A172 (cell line): ENCODE data around the gene IFT22. TPM values are rescaled to one million over a fixed set of nuclear protein-coding genes. Genes with fewer than 3 reads are reported as not detected.
A peak's percentile ranks its signal among the peaks of the same experiment; 100 is the strongest.
"Not testable (repeated sequence)": the region's sequence is repeated elsewhere in the genome, so short reads cannot be mapped to it uniquely, and the experiment has no call there.

Experiments
- DNase-seq: peaks from one replicate; pipeline ENCODE4 v3.0.0-alpha.2; 2015; ENCODE audit warnings: low spot score
- total RNA-seq: library from RNA; depleted of rRNA; stranded (reverse); fragments of >200 nt; shearing (Covaris generic); gene quantifications from 2 replicates; pipeline ENCODE4 v1.2.3, GENCODE V29; 2014; rRNA removed

The IFT22 gene
- total RNA-seq, result 76.3 and 81.6 TPM in 2 replicates

DNA sequence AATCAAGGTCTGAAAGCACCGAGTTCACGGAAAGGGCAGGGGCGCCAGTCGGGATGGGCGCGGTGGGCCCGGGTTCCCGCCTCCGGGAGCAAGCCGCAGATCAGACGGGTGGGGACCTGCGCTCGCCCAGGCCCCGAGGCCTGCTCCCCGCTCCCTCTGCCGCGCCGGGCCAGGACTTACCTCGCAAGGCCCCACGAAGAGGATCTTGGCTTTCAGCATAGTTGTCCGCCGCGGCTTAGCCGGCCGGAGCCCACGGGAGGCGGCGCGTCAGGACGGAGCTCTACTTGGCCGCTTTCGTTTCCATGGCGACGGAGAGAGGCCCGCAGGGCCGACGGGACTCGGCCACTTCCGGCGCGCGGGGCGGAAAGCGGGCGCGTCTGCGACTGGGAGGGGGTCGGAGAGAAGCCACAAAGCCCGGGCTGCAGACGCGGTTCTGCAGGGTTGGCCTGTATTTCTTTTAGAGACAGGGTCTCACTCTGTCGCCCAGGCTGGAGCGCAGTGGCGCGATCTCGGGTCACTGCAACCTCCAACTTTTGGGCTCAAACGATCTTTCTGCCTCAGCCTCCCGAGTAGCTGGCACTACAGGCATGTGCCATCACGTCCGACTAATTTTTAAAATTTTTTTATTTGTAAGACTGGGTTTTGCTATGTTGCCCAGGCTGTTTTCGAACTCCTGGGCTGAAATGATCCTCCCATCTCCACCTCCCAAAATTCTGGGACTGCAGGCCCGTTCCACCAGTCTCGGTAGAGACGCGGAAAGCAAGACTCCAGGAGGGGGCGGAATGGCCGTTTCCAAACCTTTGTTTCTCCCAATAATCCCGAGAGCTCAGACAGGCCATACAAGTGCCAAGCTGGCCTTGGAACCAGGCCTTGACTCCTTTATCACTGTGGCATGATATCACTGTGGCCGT lies at the start of gene IFT22:
TSS of gene IFT22 (minus strand) at position 322 of the 911 bp plus-strand sequence. CDS start at position 219, 103 bp downstream.
- peak; percentile 79 for DNase-seq

DNA sequence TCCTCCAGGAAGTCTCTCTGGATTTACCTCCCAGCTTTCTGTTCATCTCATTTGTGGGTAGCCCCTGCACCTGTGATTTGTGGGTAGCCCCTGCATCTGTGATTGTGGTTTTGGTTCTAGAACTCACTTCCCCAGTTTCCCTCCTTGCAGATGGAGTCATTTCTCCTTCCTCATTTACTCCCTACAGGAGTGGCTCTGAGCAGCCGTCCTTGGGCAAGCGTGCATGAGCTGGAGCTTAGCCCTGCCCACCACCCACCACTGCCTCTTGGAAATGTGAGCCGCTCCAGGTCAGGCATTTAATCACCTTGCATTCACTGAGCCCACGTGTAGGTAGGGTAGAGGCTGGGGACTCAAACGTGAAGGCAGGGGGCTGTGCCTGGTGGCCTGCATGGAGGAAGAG lies 49.2 kb upstream of the IFT22 start:
- no peak for DNase-seq

DNA sequence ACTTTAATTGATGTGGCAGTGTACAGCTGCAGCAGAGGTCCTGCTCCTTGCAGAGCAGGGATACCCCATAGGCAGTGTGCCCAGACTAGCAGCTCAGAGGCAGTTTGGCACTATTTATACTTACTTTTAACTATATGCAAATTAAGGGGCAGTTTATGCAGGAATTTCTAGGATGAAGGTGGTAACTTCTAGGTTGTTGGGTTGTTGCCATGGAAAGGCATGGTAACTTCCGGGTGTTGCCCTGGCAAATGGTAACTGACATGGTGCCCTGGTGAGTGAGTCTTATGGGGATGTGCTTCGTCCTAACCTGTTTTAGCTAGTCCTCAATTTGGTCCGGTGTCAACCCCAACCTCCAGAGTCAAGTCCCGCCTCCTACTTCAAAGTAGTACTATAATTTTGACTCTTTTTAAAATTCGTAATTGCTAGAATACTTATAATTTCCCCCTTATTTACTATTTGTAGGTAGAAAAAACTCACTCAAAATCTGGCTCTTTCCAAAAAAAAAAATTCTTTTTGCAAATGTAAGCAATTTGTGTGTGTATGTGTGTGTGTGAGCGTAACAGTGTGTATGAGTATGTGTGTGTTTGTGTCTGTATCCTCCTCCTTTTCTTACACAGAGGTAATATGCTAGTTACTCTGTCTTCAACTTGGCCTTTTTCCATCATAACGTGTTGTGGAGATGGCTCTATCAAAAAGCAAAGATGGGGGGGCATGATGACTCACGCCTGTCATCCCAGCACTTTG lies 47.0 kb upstream of the IFT22 start:
- DNase-seq, result no peak

DNA sequence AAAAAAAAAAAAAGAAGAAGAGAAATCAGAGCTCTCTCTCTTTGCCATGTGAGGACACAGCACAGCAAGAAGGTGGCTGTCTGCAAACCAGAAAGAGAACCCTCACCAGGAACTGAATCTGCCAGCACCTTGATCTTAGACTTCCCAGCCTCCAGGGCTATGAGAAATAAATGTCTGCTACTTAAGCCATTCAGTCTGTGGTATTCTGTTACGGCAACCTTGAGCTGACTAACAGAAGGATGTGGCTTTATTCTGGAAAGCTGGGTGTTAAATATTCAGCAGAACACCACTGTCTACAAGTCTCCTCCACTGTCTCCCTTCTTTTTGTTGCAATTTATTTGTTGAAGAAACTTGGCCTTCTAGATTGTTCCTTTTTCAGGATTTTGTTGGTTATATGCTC lies 46.1 kb upstream of the IFT22 start:
- DNase-seq, result no peak

DNA sequence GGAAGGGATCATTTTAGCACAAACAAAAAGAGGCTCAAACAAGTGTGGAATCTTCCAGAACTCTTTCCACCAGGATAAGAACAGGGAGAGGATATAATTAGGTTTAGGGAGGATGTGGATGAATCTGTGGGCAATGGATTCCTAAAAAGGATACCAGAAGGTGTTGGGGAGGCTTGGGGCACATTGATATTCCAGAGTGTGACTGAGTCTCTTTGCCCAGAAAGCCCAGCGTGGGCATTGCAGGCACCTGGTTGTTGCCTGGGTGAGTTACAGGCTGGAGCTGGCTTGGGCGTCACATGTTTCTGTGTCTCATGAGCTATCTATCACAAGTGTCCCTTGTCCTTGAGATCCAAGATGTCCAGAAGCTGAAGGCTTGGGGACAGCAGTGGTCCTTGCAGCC lies 44.3 kb upstream of the IFT22 start:
- no peak for DNase-seq

DNA sequence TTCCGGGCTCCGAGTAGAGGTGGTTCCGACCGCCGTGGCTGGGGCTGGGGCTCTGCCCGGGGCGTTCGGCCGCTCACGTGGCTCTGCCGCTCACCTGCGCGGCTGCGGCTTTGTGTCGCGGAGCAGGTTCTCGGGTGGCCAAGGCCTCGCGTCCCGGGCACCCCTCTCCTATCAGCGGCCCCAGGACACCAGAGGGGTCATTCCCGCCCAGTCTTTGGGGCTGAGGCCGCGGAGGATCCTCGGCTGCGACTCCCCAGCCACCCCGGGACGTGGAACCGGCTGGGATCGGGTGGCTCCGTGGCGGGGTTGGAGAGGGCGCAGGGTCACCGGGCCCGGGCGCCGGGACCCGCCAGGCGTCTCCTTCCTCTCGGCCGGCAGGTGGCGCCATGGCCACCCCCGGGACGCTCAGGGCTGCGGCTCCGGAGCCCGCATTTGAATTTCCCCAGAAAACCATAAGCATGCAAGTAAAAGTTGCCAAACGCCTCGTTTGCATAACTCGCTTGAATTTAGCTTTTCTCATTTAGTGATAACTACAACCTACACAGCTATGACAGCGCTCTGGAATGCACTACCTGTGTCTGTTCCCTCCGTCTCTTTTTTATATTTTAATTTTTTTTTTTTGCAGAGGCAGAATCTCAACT lies 42.2 kb upstream of the IFT22 start:
- peak; percentile 36 for DNase-seq

DNA sequence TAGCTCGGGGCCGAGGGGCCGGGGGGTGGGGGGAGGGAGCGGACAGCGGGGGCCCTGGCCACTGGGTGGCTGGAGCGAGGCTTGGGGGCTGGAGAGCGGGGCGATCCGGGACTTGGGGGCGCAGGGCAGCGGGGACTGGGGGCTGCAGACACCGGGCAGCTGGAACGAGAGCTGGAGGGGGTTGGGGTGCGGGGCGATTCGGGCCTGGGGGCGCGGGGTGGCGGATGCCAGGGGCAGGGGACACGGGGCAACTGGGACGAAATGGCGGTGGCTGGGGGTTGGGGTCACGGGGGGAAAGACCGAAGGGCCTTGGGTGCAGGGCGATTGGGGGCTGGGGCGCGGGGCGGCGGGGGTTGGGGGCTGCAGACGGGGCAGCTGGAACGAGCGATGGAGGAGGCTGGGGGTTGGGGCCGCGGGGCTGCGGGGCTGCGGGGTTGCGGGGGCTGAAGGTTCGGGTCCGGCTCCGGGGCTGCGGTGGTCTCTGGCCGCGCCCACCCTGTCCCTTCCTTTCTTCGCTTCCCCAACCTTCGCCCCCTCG lies 41.7 kb upstream of the IFT22 start:
- no peak for DNase-seq

DNA sequence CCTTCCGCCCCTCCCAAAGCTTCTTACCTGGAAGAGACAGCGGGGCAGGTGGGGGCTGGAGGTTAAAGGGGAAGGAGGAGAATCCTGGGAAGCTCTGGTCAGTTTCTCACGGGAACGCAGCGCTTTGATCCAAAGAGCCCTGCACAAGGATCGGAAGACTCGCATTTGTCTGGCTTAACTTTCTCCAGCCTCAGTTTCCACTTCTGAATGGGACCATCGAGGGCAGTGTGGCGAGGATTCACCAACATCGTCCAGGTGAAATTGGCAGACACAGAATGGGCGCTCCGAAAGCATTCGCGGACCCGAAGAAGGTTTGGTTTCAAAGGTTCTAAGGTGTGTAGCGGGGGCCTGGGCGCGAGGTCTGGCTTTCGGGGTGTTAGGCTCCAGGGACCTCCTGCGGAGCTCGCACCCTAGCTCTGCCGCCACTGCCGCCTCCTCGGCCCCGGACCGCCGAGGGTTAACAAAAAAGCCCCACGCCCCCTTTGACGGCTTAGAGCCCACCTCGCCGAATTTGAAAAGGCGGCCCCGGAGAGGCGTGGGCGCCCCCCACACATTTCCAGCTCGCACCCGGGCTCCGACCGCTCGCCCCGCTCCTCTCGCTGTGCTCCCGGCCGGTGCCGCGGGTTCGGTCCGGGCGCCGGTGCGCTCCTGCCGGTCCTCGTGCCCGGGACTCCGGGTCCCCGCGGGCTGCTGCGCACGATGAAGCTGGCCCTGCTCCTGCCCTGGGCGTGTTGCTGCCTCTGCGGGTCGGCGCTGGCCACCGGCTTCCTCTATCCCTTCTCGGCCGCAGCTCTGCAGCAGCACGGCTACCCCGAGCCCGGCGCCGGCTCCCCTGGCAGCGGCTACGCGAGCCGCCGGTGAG lies 41.0 kb upstream of the IFT22 start, which contains the start of gene COL26A1:
TSS of gene COL26A1 (plus strand) at position 542 of the 862 bp plus-strand sequence. CDS start at position 700, 158 bp downstream.
- DNase-seq, result no peak

DNA sequence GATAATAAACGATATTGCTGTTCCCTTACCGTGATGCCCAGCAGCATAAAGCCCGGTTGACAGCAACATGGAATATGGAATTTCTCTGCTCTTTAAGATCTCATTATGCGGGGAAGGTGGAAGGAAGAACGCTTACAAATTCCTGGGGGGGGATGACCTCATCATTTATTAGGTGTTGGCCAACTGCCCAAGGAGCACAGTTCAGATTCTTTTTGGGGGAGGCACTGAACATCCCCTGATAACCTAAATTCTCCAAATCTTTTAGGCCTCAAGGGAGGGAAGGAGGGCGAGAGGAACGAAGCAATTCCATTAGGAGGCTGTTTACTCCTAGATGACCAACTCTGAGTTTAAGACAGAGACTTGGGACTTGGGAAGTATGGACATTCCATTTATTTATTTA lies 35.8 kb upstream of the IFT22 start:
- DNase-seq, result no peak

DNA sequence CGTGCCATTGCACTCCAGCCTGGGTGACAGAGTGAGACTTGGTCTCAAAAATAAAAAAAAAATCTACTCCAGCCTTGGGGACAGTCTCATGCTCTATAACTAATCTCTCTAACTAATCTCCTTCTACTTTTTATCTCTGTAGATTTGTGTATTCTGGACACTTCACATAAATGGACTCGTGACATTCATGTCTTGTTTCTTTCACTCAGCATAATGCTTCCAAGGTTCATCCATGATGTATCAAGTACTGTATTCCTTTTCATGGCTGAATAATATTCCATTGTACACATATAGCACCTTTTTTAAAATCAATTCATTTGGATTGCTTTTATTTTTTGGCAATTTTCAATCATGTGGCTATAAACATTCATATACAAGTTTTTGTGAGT lies 31.3 kb upstream of the IFT22 start:
- no peak for DNase-seq

DNA sequence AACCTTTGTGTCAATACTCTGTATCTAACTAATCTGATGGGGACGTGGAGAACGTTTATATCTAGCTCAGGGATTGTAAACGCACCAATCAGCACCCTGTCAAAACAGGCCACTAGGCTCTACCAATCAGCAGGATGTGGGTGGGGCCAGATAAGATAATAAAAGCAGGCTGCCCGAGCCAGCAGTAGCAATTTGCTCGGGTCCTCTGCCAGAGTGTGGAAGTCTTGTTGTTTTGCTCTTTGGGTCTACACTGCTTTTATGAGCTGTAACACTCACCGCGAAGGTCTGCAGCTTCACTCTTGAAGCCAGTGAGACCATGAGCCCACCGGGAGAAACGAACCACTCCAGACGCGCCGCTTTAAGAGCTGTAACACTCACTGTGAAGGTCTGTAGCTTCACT lies 27.7 kb upstream of the IFT22 start:
- not testable (repeated sequence) for DNase-seq

DNA sequence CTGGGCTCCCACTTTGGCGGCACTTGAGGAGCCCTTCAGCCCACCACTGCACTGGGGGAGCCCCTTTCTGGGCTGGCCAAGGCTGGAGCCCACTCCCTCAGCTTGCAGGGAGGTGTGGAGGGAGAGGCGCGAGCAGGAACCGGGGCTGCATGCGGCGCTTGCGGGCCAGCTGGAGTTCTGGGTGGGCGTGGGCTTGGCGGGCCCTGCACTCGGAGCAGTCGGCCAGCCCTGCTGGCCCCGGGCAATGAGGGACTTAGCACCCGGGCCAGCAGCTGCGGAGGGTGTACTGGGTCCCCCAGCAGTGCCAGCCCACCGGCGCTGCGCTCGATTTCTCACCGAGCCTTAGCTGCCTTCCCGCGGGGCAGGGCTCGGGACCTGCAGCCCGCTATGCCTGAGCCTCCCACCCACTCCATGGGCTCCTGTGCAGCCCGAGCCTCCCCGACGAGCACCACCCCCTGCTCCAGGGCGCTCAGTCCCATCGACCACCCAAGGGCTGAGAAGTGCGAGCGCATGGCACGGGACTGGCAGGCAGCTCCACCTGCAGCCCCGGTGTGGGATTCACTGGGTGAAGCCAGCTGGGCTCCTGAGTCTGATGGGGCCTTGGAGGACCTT lies 26.9 kb upstream of the IFT22 start:
- not testable (repeated sequence) for DNase-seq

DNA sequence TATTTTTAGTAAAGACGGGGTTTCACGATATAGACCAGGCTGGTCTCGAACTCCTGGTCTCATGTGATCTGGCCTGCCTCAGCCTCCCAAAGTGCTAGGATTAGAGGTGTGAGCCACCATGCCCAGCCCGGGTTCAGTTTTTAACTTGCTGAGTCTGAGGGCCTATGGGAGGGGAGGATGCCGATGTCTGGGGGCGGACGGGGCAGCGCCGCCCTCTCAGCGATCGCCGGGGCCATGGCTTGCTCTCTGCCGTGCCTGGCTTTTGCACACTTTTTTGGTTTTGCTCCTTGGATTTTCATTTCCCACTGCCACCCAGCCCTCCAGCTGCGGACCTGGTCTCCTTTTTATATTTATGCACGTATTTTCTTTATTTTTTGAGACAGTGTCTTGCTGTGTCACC lies 25.9 kb upstream of the IFT22 start:
- no peak for DNase-seq

DNA sequence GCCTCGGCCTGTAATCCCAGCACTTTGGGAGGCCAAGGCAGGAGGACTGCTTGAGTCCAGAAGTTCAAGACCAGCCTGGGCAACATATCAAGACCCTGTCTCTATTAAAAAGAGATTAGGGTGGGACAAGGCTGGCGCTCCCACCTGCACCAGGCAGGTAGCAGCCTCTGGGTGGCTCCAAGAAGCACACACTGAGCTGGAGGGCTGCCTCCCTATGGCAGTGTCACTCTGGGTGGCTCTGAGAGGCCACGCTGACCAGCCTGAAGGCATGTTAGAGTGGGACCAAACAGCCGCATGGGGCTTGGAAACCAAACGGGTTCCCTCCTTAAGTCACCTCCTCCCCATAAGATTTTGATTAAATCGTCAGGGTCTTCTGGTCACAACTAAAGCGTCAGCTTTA lies 21.3 kb upstream of the IFT22 start:
- DNase-seq, result no peak

DNA sequence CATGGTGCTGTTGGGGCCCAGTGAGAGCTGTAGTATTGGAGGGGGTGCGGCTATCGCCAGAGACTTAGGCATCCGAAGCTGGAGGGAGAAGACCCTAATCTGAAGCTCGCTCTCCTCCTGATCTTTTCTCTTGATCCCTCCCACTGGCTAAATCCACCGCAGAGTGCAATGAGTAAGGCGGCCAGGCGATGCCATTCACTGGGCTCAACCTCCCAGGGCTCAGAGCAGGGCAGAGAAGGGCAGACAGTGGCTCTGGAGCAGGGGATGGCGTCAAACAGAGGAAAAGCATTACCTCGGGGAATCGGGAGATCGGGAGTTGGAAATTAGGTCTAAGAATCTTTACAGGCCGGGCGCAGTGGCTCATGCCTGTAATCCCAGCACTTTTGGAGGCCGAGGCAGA lies 18.8 kb upstream of the IFT22 start:
- DNase-seq, result no peak

DNA sequence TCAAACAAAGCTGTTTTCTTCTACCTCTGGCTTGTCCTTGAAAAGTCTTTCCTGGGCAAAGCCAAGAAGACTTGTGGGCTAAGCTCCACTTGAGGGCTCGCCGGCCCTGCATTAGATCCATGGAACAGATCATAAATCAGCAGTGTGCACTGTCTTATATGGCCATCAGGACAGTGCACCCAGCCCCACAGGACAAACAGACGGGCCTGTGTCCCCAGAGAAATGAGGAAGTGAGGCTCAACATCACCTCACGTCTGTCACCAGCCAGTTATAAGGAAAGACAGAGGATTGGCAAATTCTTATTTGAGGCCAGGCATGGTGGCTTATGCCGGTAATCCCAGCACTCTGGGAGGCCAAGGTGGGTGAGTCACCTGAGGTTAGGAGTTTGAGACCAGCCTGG lies 12.3 kb upstream of the IFT22 start:
- no peak for DNase-seq

DNA sequence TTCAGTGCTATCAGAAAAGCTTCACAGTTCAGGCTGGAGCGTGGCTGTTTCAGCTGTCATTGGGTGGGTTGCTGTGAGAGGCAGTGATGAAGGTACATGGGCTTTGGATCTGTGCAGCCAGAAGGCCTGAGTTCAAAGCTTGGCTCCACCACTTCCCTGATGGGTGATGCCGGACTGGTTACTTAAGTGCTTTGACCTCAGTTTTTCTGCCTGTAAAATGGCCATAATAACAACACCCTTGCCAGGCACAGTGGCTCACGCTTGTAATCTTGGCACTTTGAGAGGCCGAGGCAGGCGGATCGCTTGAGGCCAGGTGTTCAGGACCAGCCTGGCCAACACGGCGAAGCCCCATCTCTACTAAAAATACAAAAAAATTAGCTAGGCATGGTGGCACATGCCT lies 10.4 kb upstream of the IFT22 start:
- DNase-seq, result no peak

DNA sequence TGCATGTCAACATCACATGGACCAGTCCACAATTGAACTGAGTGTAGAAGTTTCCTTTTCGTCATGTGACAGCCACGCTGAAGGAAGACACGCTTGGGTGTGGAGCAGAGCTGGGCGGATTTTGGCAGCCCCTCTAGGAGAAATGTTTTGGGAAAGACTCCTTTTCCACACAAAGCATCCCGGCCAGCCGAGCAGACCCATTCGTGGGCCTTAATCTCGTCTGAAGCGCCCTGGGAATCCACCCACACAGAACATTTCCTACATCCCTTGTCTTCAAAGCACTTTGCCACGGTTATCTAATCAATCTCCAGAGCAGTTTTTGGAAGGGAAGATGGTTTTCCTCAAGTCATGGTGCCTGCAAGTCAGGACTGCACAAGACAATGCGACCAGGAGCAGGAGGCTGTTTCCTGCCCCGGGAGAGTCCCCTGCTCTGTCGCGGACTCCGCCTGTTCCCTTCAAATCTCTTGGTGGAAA lies 8.4 kb upstream of the IFT22 start:
- DNase-seq, result no peak

DNA sequence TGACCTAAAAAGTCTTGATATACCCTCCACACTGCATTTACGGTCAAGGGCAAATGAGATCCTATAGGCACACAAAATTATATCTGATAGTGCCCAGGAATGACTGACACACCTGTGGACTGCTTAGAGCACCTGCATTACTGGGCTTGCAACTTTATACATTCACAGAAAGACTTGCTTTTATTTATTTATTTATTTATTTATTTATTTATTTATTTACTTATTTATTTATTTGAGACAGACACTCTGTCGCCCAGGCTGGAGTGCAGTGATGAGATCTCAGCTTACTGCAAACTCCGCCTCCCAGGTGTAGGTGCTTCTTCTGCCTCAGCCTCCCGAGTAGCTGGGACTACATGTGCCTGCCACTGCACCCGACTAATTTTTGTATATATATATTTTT lies 6.5 kb upstream of the IFT22 start:
- no peak for DNase-seq

DNA sequence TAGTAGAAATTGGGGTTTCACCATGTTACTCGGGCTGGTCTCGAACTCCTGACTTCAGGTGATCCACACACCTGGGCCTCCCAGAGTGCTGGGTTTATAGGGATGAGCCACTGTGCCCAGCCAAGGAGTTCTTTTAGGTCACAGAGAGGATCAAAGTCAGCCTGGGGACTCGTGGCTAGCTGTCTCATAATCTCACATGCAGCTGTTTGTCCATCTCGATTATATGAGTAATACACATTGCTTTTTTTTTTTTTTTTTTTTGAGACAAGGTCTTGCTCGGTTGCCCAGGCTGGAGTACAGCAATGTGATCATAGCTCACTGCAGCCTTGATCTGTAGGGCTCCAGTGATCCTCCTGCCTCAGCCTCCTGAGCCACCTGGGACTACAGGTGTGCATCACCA lies 2.2 kb downstream of the IFT22 start:
- no peak for DNase-seq

DNA sequence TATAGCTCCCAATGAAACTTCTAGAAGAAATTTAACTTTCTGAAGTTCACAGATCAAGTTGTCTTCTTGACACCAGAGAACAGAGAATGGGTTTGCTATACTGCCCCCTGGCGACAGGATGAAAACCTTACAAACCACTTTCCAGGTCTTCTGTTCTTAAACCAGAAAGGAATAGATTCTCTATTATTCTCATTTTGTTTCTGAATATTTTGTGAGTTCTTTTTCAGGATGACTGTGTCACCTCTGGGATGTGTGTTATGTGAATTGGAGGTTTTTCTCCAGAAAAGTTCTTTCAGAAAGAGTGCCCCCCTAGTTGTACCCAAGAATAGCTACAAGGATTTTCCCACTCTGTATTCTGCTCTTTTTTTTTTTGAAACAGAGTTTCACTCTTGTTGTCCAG lies 6.3 kb downstream of the IFT22 start:
- no peak for DNase-seq
